D341Med (cell line): ENCODE results near the gene CABP7.
A peak's percentile ranks its signal among the peaks of the same experiment; 100 is the strongest.

ENCODE experiments used
- DNase-seq: peaks from one replicate; pipeline ENCODE4 v3.0.0; 2012; ENCODE audit warnings: low spot score

Gene CABP7

GRCh38 chr22:29719899-29720645 is at the start of gene CABP7:
Gene CABP7, plus strand, starts transcription at chr22:29720003. Its CDS starts 422 bp downstream, at chr22:29720425.
- DNase-seq, result peak; percentile 82

DNA sequence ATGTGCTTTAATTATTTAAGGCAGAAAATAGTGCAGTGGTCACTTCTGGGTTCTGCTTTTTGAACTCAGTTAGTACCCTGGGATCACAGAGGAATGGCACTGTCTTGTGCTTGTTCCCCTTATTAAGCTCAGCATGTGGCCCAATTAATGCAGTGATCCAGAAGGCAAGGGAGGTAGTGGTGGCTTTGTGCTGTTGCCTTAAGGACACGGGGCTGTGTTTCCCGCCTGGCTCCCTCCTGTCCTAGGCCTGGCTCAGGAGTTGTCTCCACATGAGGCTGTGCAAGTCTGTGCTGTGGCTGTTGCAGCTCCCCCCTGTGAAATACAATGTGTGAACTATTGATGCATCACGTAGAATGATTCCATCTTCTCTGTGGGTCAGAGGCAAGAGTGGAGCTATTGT is 49.2 kb upstream of the CABP7 start:
- no peak for DNase-seq

GRCh38 chr22:29673361-29674066 is 46.3 kb upstream of the CABP7 start:
- DNase-seq, result no peak

GRCh38 chr22:29674121-29674520 is 45.7 kb upstream of the CABP7 start:
- DNase-seq, result no peak

GRCh38 chr22:29679316-29679715 is 40.5 kb upstream of the CABP7 start:
- DNase-seq, result no peak

GRCh38 chr22:29683536-29683935 is 36.3 kb upstream of the CABP7 start:
- DNase-seq, result no peak

DNA sequence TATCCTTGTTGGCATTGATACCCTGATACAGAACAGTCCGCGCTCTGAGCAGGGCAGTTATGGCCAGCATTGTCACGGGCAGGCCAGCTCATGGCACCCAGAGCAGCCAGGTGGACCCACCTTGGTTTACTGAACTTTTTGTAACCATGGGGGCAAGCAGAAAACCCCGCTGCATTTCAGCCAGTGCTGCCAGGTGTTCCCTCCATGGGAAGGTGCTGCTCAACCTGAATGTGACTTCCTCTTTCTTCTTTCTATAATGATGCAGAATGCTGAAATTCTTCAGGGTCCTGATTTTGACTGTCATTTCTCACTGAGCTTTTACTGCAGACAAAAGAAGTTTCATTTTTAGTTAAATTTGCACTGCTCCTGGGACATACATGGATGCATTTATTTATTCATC is 35.6 kb upstream of the CABP7 start:
- DNase-seq, result no peak

- DNase-seq, result no peak
Observed at GRCh38 chr22:29689206-29689879, 30.5 kb upstream of the CABP7 start.

DNA sequence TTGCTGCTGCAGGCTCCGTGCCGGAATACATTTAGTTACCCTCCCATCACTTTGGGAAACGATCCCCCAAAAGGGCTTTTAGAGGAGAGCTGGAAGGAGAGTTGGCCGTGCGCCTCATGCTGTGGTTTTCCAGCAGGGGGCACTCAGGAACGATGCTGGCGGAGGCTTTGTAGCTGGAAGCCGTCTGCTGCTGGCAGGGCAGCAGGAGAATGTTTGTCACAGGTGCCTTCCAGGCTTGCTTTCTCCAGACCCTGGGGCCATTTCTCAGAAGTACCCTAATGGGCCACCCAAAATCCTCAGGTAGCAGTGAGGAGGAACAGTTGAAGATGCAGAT is 30.0 kb upstream of the CABP7 start:
- peak; percentile 74 for DNase-seq

GRCh38 chr22:29690476-29690875 is 29.3 kb upstream of the CABP7 start:
- DNase-seq, result no peak

DNA sequence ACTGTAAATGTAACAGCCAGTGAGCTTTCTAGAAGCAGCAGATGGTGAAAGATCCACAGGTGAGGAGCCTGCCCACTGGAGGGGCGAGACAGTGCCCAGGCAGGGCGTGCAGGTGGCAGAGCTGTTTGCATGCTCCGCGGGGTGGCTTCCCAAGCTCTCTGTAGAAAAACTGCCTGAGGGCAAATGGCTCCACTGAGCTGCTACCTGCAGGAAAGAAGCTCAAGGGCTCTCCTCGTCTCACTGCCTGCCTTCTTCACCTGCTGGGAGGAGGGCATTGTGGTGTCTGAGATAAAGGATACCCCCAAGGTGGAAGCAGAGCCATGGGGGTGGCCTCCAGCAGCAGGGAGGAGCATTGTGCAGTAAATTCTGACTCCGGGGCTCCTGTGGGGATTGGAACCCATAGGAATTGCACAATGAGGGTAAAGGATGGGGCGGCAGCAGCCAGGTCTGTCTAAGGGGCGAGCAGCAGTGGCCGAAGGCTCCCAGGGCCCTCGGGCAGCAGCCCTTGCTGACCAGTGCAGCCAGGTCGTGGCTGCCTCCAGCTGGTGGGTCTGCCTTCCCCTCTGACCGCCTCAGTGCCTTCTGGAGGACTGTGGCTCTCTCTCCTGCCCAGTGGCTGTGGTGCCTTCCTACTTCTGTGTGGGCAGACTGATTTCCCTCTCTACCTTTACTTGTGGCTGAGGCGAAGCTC is 28.0 kb upstream of the CABP7 start:
- no peak for DNase-seq

DNA sequence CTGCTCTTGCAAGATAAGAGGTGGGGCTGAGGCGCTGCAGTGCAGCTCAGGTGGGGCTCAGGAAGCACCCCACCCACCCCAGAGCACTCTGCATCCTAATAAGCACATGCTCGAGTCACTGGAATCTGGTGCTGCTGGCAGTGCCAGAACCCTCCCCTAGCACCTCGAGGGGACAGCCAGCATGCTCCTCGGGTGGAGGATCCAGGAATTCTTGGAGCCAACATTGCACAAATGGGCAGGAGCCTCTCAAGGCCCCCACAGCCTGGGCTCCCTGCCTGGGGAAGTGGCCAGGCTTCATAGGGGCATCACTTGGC is 27.5 kb upstream of the CABP7 start:
- DNase-seq, result no peak

DNA sequence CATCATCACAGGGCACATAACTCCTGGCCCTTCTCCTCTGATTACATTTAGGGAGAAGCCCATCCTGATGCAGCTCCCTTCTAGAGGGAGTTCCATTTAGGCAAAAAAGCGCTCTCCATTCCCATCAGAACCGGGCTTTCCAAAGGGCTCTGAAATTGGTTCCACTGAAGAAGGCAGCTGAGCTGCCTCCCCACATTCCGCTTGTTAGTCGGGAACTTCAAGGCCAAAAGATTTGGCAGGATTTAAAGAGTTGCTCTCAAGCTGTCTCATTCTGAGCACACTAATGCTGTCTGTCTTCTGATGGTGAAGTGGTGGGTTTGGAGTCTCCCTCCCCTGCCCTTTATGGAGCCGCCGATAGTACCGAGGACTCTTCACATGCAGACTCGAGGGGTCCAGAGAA is 26.6 kb upstream of the CABP7 start:
- no peak for DNase-seq

DNA sequence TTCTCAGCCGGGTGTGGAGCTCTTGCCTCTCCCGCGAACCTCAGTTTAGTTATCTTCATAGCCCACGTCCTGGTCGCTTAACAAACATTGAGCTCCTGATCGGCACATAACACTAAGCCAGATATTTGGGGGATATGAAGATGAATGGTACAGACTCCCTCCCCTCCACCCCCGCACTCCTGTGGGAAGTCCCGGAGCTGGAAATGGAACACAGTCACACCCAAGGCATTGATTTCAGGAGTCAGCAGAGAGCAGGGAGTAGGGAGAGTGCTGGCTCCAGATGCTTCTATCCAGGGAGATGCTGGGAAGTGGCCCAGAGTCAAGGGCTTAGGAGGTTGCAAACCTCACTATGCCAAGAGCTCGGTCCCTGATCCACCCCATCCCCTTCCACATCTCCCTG is 26.1 kb upstream of the CABP7 start:
- no peak for DNase-seq

- no peak for DNase-seq
Observed at GRCh38 chr22:29695129-29695926, 24.5 kb upstream of the CABP7 start.

DNA sequence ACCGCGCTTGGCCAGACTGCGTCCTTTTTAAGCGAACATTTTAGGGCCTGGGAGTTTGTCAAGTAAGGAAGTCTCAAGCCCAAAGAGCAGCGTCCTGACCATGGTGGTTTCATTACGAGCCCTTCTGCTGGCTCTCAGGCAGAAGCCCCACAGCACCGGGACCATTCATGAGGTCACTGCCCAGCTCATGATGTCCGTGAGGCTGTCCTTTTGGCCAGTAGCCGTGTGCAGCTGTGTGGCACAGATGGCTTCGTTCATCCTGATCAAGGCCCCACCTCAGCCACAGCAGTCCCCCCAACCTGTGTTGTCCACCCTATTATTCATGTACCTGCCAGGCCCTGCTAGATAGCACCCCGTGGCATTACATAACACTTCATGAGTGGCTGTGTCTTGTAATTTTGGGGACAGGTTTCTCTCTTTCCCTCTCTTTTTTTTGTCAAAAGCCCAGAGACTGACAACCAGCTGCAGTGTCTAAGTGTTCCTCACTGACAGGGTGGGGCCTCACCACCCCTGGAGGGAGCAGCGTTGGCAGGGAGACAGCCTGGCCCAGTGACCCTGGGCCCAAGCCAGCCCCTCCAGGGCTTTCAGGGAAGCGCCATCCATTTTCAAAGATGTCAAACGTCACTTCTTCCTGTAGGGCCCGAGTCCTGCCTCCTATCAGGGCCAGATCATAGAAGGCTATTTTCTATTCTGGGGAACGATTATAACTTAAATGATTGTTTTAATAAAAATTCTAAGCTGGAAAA is 21.8 kb upstream of the CABP7 start:
- no peak for DNase-seq

DNA sequence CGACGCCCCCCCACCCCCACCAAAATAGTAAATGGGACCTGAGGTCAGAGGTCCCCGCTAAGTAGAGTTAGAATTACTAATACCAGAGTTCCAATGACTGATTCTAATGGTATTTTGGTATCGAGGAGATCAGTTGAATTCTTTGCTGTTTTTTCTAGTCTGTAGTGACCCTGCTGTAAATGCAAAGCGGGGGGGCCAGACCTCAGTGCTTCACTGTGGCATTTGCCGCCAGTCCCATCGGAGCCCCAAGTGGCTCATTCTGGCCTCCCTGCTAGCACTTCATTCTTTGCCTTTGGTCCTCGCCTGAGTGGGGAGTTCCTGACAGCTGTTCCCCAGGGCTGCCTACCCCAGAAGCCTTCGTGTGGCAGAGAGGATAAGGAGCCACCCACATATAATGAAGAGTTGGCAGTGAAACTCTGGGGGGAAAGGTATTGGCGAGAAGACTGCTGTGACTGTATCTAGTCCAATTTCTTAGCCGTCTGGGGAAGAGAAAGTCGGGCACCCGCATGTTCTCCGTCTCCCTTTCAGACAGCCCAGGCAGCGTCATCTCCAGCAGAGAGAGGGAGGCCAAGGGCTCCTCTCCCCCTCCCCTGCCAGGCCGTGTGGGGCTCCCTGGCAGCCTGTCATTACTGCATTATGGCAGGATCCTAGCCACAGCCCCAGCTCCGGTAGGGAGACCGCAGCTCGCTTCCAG is 19.4 kb upstream of the CABP7 start:
- no peak for DNase-seq

DNA sequence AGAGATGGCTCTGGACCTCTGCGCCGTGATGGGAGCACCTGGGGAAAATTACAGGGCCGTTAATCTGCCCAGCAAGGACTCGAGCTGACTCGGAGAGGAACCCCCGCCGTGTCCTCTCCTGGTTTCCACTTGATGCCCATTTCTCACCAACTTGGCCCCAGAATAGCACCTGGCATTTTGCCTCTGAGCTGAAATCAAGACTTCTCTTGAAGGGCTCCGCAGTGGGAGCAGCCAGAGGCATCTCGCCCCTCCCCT is 19.0 kb upstream of the CABP7 start:
- no peak for DNase-seq

DNA sequence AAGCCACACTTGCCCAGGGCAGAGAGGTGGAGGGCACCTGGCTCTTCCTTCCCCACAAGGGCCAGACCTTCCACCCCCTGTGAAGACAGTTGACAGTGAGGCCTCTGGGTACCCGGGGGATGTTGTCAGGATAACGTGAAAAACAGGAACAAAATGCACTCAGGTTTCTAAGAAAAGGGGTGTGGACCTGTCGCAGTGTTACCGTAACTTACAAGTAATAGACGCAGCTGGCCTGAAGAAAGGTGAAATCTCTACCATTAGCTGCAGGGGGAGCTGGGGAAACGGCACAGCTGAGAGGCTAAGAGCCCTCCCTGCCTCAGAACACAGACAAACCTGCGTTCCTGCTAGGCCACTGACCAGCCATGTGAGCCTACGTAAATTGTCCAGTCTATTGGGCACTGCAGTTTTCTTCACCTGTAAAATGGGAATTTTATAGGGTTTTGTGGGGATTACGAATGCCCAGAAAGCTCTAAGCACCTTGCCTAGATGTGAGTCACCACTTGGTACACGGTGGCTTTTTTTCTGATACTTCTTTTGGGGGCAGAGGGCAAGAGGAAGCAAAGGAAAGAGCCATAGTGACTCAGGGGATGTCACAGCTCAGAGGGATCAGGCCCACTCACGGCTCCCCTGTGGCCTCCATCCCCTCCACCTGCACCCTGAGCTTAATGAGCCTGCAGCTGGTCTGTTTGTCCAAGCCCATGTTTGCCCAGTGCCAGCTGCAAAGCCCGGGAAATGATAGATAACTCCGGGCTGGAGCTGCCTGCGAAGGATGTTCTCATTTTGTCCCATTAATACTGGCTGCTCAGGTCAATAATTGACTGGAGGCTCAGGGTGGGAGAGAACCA is 18.4 kb upstream of the CABP7 start:
- no peak for DNase-seq
